ENCODE results near the gene TMEM132C.

DNA sequence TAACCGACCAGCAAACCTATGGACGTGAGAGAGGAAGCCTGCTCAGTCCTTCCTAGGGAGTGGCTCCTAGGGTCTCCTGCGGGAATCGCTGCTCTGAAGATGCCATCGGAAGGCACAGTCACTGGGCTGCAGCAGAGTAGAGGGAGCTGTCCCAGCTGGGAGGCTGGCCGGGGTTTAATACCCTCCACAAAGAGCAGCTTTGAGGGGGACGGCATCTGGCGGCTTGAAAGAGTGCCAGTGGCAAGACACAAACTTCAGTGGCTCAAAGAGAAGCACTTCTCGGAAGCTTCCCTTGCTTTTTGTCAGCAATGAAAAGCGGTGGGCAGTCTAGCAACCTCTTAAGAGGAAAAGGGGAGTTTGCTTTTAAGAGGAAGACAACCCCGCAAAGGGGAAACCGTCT, 114.6 kb downstream of the TMEM132C start:
- TF ChIP-seq POLR2A (IDR thresholded peaks at IDR 0.05; ENCODE audit: insufficient read depth in 1 of 2, low read depth in 2 of 2, low read length in 2 of 2) (no peak), ZNF792 (CRISPR knock-in tag; IDR thresholded peaks at IDR 0.05) (no peak), SALL2 (CRISPR knock-in tag; IDR thresholded peaks at IDR 0.05) (no peak), FOSL2 (CRISPR knock-in tag; IDR thresholded peaks at IDR 0.05) (no peak), NR2F6 (IDR thresholded peaks at IDR 0.05) (no peak), NR2F6 (CRISPR knock-in tag; IDR thresholded peaks at IDR 0.05) (no peak)
- TF ChIP-seq, protein P1, sequence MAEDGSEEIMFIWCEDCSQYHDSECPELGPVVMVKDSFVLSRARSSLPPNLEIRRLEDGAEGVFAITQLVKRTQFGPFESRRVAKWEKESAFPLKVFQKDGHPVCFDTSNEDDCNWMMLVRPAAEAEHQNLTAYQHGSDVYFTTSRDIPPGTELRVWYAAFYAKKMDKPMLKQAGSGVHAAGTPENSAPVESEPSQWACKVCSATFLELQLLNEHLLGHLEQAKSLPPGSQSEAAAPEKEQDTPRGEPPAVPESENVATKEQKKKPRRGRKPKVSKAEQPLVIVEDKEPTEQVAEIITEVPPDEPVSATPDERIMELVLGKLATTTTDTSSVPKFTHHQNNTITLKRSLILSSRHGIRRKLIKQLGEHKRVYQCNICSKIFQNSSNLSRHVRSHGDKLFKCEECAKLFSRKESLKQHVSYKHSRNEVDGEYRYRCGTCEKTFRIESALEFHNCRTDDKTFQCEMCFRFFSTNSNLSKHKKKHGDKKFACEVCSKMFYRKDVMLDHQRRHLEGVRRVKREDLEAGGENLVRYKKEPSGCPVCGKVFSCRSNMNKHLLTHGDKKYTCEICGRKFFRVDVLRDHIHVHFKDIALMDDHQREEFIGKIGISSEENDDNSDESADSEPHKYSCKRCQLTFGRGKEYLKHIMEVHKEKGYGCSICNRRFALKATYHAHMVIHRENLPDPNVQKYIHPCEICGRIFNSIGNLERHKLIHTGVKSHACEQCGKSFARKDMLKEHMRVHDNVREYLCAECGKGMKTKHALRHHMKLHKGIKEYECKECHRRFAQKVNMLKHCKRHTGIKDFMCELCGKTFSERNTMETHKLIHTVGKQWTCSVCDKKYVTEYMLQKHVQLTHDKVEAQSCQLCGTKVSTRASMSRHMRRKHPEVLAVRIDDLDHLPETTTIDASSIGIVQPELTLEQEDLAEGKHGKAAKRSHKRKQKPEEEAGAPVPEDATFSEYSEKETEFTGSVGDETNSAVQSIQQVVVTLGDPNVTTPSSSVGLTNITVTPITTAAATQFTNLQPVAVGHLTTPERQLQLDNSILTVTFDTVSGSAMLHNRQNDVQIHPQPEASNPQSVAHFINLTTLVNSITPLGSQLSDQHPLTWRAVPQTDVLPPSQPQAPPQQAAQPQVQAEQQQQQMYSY (CRISPR knock-in tag; IDR thresholded peaks at IDR 0.05), result no peak
- TF ChIP-seq, protein P2, sequence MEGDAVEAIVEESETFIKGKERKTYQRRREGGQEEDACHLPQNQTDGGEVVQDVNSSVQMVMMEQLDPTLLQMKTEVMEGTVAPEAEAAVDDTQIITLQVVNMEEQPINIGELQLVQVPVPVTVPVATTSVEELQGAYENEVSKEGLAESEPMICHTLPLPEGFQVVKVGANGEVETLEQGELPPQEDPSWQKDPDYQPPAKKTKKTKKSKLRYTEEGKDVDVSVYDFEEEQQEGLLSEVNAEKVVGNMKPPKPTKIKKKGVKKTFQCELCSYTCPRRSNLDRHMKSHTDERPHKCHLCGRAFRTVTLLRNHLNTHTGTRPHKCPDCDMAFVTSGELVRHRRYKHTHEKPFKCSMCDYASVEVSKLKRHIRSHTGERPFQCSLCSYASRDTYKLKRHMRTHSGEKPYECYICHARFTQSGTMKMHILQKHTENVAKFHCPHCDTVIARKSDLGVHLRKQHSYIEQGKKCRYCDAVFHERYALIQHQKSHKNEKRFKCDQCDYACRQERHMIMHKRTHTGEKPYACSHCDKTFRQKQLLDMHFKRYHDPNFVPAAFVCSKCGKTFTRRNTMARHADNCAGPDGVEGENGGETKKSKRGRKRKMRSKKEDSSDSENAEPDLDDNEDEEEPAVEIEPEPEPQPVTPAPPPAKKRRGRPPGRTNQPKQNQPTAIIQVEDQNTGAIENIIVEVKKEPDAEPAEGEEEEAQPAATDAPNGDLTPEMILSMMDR (CRISPR knock-in tag; IDR thresholded peaks at IDR 0.05), result no peak
- TF ChIP-seq, protein P3, sequence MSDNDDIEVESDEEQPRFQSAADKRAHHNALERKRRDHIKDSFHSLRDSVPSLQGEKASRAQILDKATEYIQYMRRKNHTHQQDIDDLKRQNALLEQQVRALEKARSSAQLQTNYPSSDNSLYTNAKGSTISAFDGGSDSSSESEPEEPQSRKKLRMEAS (IDR thresholded peaks at IDR 0.05), result no peak
- TF ChIP-seq, protein P4, sequence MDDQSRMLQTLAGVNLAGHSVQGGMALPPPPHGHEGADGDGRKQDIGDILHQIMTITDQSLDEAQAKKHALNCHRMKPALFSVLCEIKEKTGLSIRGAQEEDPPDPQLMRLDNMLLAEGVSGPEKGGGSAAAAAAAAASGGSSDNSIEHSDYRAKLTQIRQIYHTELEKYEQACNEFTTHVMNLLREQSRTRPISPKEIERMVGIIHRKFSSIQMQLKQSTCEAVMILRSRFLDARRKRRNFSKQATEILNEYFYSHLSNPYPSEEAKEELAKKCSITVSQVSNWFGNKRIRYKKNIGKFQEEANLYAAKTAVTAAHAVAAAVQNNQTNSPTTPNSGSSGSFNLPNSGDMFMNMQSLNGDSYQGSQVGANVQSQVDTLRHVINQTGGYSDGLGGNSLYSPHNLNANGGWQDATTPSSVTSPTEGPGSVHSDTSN (CRISPR knock-in tag; IDR thresholded peaks at IDR 0.05; ENCODE audit: borderline replicate concordance), result no peak
